ENCODE data around the gene TRAPPC14. TPM values are rescaled to one million over a fixed set of nuclear protein-coding genes. Genes with fewer than 3 reads are reported as not detected.
"Not testable (repeated sequence)": the region's sequence is repeated elsewhere in the genome, so short reads cannot be mapped to it uniquely, and the experiment has no call there.

Gene TRAPPC14
- polyA plus RNA-seq, 1 of the 3 experiments (the other 2 are of a cell fraction) = 13.9 TPM

GRCh38 chr7:100180084-100180483 lies 21.6 kb upstream of the TRAPPC14 start:
- H2AFZ ChIP-seq (ENCODE audit: low read depth); H3K4me2 ChIP-seq; H3K27ac ChIP-seq (ENCODE audit: low read depth in 2 of 2, low read length in 1 of 2); H3K9ac ChIP-seq; POLR2A ChIA-PET; H3K27me3 ChIP-seq (ENCODE audit: insufficient read depth); H3K9me3 ChIP-seq; H3K9me2 ChIP-seq; DNase-seq; H3K36me3 ChIP-seq (replicated peaks in 1 of 2; ENCODE audit: control insufficient read depth in 1 of 2, insufficient read depth in 2 of 2, low read length in 1 of 2); H3F3A ChIP-seq (replicated peaks; ENCODE audit: insufficient read depth); H4K20me1 ChIP-seq (ENCODE audit: insufficient read depth); H3K4me3 ChIP-seq (ENCODE audit: low read depth in 2 of 2, low read length in 1 of 2): not testable (repeated sequence)
- 98% methylated on average over 3 of the region's 3 CpGs for WGBS (ENCODE audit: low lambda C conversion rate)
- CTCF ChIA-PET = interaction anchor here (1.2 to 7.7 kb wide), 3 partner anchors 9 to 186 kb away, joined by 4 to 54 read pairs (median 31); no protein-coding TSS in a partner anchor
- Histone ChIP-seq H3K4me1 (ENCODE audit: control insufficient read depth in 1 of 2, insufficient read depth in 2 of 2, low read depth in 1 of 2, low read length in 1 of 2) (peaks cover 0 to 16% of the 10 kb centered on the region in 2 experiments; a peak in 1 of 4 replicates), H3K79me2 (ENCODE audit: insufficient read depth) (peaks cover 15% of the 10 kb centered on the region)

DNA sequence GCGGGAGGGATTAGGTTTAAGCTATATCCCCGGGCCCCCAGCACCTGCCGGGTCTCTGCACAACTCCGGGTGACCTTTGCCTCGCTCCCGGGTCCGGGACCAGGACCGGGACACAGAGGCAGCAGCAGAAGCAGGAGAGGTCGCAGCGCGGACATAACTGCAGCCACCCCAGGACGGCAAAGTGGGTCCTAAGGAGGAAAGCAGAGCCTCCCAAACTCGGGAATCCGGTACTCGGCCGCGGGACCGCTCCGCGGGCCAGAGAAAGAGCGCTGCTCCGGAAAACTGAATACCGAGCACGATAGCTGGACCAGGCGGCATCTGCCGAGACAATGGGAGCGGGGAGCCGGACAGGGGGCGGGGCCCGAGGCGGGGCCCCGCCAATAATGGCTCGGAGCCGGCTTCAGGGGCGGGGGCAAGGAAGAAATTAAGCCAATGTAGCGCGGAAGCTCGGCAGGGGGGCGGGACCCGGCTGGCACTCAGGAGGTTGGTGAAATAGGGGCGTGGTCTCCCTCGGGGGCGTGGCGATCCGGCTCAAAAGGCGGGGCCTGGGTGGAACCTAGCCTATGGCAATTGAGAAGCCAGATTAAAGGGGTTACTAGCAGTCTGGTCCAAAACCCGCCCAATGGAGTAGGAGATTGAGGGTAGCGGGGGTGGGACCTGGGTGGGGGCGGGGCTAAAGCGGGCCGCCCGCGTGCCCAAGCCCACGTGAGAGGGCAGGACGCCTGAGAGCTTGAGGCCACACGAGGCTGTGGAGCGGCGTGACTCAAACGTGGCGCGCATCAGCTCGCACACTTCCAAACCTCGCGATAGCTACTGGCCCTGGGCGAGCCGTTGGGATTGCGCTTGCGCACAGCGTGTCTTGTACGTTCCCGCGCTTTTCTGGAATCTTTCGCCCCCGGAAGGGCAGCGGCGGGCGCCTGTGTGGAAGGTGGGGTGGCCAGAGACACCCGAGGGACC lies 18.8 kb upstream of the TRAPPC14 start, which contains the start of the genes GPC2 and STAG3:
TSS of gene GPC2 (minus strand) at position 337 of the 957 bp plus-strand sequence. CDS start at position 155, 182 bp downstream.
TSS of gene STAG3 (plus strand) at position 874 of the 957 bp plus-strand sequence. CDS start 2,639 bp downstream, outside the sequence.
- Histone ChIP-seq H3K4me2 (peak within 1 kb of the TSS; percentile 95), H3K27ac (ENCODE audit: low read depth in 2 of 2, low read length in 1 of 2) (peak within 1 kb of the TSS in 1 of 2 experiments; percentile 69; a peak in 1 of 4 replicates), H4K20me1 (ENCODE audit: insufficient read depth) (no peaks in the 10 kb centered on the region), H2AFZ (ENCODE audit: low read depth) (peak within 1 kb of the TSS; percentile 99), H3K9me3 (no peaks in the 10 kb centered on the region), H3K4me1 (ENCODE audit: control insufficient read depth in 1 of 2, insufficient read depth in 2 of 2, low read depth in 1 of 2, low read length in 1 of 2) (peaks cover 0 to 16% of the 10 kb centered on the region in 2 experiments; a peak in 1 of 4 replicates), H3F3A (replicated peaks; ENCODE audit: insufficient read depth) (no peaks in the 10 kb centered on the region), H3K4me3 (ENCODE audit: low read depth in 2 of 2, low read length in 1 of 2) (peak within 1 kb of the TSS; percentile 82 to 98), H3K79me2 (ENCODE audit: insufficient read depth) (peaks cover 15% of the 10 kb centered on the region), H3K9me2 (no peaks in the 10 kb centered on the region), H3K9ac (peak within 1 kb of the TSS; percentile 90), H3K36me3 (replicated peaks in 1 of 2; ENCODE audit: control insufficient read depth in 1 of 2, insufficient read depth in 2 of 2, low read length in 1 of 2) (peaks cover 6 to 21% of the 10 kb centered on the region in 2 experiments), H3K27me3 (ENCODE audit: insufficient read depth) (no peaks in the 10 kb centered on the region)
- ChIA-PET POLR2A (interaction anchor here (0.8 to 1.9 kb wide), 7 partner anchors 11 to 251 kb away, joined by 3 to 8 read pairs (median 4); partner anchors contain the start of genes TRAPPC14, ZCWPW1 and ZKSCAN1), CTCF (interaction anchor here (0.6 to 7.7 kb wide), 5 partner anchors 12 to 45 kb away, joined by 3 to 54 read pairs (median 15); partner anchors contain the start of gene TRAPPC14)
- 22% methylated on average over 62 of the region's 78 CpGs for WGBS (ENCODE audit: low lambda C conversion rate)
- peak; percentile 100 for DNase-seq
- TF ChIP-seq MXI1 (IDR thresholded peaks at IDR 0.05; ENCODE audit: low read depth, low read length) (peak; percentile 73), POLR2AphosphoS5 (IDR thresholded peaks at IDR 0.05; ENCODE audit: low read depth, low read length) (peak; percentile 95), YY1 (IDR thresholded peaks at IDR 0.05; ENCODE audit: low read depth) (0 out of 2 replicates have a peak, but pooled peaks have one; percentile 24), MAX (IDR thresholded peaks at IDR 0.05; ENCODE audit: low read depth) (peak; percentile 99), USF1 (IDR thresholded peaks at IDR 0.05; ENCODE audit: borderline replicate concordance, low read depth) (peak; percentile 79; the same call in 1 of the 2 replicates), EP300 (IDR thresholded peaks at IDR 0.05; ENCODE audit: borderline replicate concordance in 1 of 2, low read depth in 1 of 2, low read length in 1 of 2) (no peak), GABPA (IDR thresholded peaks at IDR 0.05; ENCODE audit: low read depth) (no peak), TCF12 (IDR thresholded peaks at IDR 0.05) (no peak), NRF1 (IDR thresholded peaks at IDR 0.05; ENCODE audit: low read depth, low read length) (peak; percentile 29; the same call in 1 of the 2 replicates), ZBTB33 (IDR thresholded peaks at IDR 0.05; ENCODE audit: borderline replicate concordance, low read depth) (peak; percentile 77; the same call in 1 of the 2 replicates), CHD2 (IDR thresholded peaks at IDR 0.05; ENCODE audit: low read length, partially characterized antibody) (peak; percentile 33), SIN3A (IDR thresholded peaks at IDR 0.05; ENCODE audit: borderline replicate concordance, low read depth, low read length) (peak; percentile 47; the same call in 1 of the 2 replicates), TEAD4 (IDR thresholded peaks at IDR 0.05; ENCODE audit: borderline replicate concordance, insufficient read depth) (no peak), PBX3 (IDR thresholded peaks at IDR 0.05) (0 out of 2 replicates have a peak, but pooled peaks have one; percentile 23), TAF1 (IDR thresholded peaks at IDR 0.05; ENCODE audit: borderline replicate concordance, low read depth, low read length) (peak; percentile 92)
- TF ChIP-seq, protein P1, sequence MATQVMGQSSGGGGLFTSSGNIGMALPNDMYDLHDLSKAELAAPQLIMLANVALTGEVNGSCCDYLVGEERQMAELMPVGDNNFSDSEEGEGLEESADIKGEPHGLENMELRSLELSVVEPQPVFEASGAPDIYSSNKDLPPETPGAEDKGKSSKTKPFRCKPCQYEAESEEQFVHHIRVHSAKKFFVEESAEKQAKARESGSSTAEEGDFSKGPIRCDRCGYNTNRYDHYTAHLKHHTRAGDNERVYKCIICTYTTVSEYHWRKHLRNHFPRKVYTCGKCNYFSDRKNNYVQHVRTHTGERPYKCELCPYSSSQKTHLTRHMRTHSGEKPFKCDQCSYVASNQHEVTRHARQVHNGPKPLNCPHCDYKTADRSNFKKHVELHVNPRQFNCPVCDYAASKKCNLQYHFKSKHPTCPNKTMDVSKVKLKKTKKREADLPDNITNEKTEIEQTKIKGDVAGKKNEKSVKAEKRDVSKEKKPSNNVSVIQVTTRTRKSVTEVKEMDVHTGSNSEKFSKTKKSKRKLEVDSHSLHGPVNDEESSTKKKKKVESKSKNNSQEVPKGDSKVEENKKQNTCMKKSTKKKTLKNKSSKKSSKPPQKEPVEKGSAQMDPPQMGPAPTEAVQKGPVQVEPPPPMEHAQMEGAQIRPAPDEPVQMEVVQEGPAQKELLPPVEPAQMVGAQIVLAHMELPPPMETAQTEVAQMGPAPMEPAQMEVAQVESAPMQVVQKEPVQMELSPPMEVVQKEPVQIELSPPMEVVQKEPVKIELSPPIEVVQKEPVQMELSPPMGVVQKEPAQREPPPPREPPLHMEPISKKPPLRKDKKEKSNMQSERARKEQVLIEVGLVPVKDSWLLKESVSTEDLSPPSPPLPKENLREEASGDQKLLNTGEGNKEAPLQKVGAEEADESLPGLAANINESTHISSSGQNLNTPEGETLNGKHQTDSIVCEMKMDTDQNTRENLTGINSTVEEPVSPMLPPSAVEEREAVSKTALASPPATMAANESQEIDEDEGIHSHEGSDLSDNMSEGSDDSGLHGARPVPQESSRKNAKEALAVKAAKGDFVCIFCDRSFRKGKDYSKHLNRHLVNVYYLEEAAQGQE (IDR thresholded peaks at IDR 0.05; ENCODE audit: low read depth, low read length) = 0 out of 2 replicates have a peak, but pooled peaks have one; percentile 14
